GM12864 (cell line): Measurements from ENCODE around the gene MFF.
"Not testable (repeated sequence)": the region's sequence is repeated elsewhere in the genome, so short reads cannot be mapped to it uniquely, and the experiment has no call there.

ENCODE experiments used
- DNase-seq: peaks from one replicate; pipeline ENCODE4 v3.0.0-alpha.2; 2011; ENCODE audit warnings: low read depth
- H3K4me3 ChIP-seq: 2 replicates; pipeline ENCODE4 v1.5.1; 2011; ENCODE audit warnings: mild to moderate bottlenecking, low read depth, low read length, control low read depth
- CTCF ChIP-seq: IDR thresholded peaks from 2 replicates; pipeline ENCODE4 v1.5.1; 2011; ENCODE audit warnings: low read depth, mild to moderate bottlenecking, moderate library complexity, low read length, control low read depth, inconsistent platforms; ENCODE audit errors: missing control alignments

Gene MFF

GRCh38 chr2:227386630-227387029 lies 61.6 kb downstream of the MFF start:
- no peak overlapping the region for H3K4me3 ChIP-seq
- no peak for TF ChIP-seq CTCF
- DNase-seq: no peak

- not testable (repeated sequence) for DNase-seq, H3K4me3 ChIP-seq
Measured at GRCh38 chr2:227387583-227387982, 62.5 kb downstream of the MFF start, which contains the start of gene SCYGR1. TSS of gene SCYGR1 (minus strand) at chr2:227387949. CDS start at chr2:227387949, 0 bp downstream.

- TF ChIP-seq CTCF: no peak
- DNase-seq: no peak
- H3K4me3 ChIP-seq: no peak overlapping the region
Measured at GRCh38 chr2:227388537-227389011, 63.5 kb downstream of the MFF start.

GRCh38 chr2:227389231-227389630 lies 64.2 kb downstream of the MFF start:
- H3K4me3 ChIP-seq: no peak overlapping the region
- DNase-seq: no peak
- no peak for TF ChIP-seq CTCF

GRCh38 chr2:227389661-227390060 lies 64.6 kb downstream of the MFF start:
- H3K4me3 ChIP-seq: no peak overlapping the region
- DNase-seq: no peak
- TF ChIP-seq CTCF: no peak

- TF ChIP-seq CTCF: no peak
- DNase-seq: no peak
- no peak overlapping the region for H3K4me3 ChIP-seq
Measured at GRCh38 chr2:227390468-227391256, 65.6 kb downstream of the MFF start.

- DNase-seq: no peak
- H3K4me3 ChIP-seq: no peak overlapping the region
- TF ChIP-seq CTCF: no peak
Measured at GRCh38 chr2:227394401-227394800, 69.3 kb downstream of the MFF start.
